GM21737 (cell line): Measurements from ENCODE around the gene ITK.

ENCODE experiments used
- ATAC-seq: cut with Tn5 transposase; IDR thresholded peaks from one replicate; pipeline ENCODE4 v1.9.1; 2021; ENCODE audit warnings: mild to moderate bottlenecking, moderate library complexity; ENCODE audit not compliant: unreplicated experiment

ITK gene

DNA sequence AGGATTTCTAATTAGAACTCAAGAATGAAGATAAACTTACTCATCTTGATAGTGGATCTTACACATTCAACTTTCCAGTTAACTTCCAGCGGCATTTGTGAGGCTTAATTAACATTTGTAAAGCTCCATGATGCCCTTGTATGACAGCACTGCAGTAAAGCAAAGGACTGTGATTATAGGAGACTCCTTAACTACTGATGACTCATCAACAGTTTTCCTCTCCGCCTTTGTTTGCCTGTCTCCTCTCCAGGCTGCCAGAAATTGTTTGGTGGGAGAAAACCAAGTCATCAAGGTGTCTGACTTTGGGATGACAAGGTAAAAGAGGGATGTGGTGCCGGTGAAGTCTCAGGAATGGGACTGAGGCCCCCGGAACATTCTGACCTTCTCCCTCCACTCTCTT is 64.8 kb downstream of the ITK start:
- no peak for ATAC-seq

DNA sequence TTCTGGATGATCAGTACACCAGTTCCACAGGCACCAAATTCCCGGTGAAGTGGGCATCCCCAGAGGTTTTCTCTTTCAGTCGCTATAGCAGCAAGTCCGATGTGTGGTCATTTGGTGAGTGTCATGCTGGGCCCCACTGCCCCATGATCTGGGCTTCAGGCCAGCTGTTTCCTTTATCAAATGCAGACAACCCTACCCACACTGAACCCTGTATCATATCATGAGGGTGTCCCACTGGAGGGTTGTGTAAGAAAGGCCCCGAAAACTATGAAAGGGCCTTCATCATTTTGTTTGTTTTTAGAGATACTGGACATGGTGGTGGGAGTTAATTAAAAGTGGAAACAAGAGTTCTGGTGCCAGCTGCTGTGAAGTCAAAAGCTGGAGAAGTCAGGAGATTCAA is 65.2 kb downstream of the ITK start:
- no peak for ATAC-seq

- no peak for ATAC-seq
These were observed 66.6 kb downstream of the ITK start for GRCh38 chr5:157247267-157247666.

GRCh38 chr5:157248821-157249470 is 68.3 kb downstream of the ITK start:
- no peak for ATAC-seq

DNA sequence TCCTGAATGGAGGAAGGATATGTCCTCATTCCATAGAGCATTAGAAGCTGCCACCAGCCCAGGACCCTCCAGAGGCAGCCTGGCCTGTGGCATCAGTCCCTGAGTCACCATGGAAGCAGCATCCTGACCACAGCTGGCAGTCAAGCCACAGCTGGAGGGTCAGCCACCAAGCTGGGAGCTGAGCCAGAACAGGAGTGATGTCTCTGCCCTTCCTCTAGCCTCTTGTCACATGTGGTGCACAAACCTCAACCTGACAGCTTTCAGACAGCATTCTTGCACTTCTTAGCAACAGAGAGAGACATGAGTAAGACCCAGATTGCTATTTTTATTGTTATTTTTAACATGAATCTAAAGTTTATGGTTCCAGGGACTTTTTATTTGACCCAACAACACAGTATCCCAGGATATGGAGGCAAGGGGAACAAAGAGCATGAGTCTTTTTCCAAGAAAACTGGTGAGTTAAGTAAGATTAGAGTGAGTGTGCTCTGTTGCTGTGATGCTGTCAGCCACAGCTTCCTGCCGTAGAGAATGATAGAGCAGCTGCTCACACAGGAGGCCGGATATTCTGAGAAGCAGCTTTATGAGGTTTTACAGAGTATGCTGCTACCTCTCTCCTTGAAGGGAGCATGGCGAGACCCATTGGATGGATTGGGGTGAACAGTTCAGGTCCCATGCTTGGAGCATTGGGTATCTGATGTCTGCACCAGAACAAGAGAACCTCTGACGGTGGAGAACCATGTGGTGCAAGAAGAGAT is 72.2 kb downstream of the ITK start:
- ATAC-seq: peak; percentile 95

GRCh38 chr5:157253547-157253946 is 72.9 kb downstream of the ITK start:
- peak; percentile 41 for ATAC-seq

DNA sequence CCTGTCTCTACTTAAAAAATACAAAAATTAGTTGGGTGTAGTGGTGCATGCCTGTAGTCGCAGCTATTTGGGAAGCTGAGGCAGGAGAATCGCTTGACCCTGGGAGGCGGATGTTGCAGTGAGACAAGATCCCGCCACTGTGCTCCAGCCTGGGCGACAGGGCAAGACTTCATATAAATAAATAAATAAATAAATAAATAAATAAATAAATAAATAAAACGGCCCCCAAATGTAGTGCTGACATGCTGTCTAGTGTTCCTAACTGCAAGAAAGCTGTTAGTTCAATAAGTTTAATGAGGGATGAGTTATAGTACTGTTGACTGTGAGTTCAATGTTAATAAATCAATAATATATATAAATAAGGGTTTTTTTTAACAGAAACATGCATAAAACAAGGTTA is 77.8 kb downstream of the ITK start:
- no peak for ATAC-seq

GRCh38 chr5:157259699-157260098 is 79.1 kb downstream of the ITK start:
- ATAC-seq: no peak

DNA sequence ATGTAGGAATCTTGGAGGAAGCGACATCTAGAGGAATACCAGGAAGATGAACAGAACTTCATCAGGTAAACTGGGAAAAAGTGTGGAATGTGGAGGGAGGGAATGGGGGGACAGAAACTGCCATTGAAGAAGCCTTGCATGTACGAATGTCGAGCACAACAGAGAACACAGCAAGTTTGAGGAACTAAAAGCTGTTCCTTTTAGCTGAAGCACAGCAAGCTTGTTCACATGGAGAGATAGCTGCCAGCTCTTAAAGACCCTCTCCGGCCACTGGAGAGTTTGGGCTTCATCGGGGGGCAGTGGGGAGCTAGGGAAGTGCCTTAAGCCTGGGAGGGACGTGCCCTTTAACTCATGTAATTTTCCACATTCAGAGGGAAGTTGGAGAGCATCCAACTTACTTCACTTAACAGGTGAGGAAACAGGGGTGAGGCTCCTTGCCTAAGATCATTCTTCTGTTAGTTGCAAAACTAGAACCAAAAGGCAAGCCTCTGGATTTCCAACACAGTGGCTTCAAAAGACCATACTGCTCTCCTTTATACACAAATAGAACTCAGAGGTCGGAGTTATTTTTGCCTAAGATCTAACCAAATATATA is 83.0 kb downstream of the ITK start:
- ATAC-seq: no peak

GRCh38 chr5:157265714-157266285 is 85.2 kb downstream of the ITK start, which contains the start of gene CYFIP2:
TSS of gene CYFIP2 (plus strand) at chr5:157266123. CDS start at chr5:157285362, 19,239 bp downstream.
- peak; percentile 89 for ATAC-seq

- peak; percentile 32 for ATAC-seq
These were observed 85.8 kb downstream of the ITK start for GRCh38 chr5:157266286-157267007.

- no peak for ATAC-seq
These were observed 86.4 kb downstream of the ITK start for GRCh38 chr5:157267025-157267424.

DNA sequence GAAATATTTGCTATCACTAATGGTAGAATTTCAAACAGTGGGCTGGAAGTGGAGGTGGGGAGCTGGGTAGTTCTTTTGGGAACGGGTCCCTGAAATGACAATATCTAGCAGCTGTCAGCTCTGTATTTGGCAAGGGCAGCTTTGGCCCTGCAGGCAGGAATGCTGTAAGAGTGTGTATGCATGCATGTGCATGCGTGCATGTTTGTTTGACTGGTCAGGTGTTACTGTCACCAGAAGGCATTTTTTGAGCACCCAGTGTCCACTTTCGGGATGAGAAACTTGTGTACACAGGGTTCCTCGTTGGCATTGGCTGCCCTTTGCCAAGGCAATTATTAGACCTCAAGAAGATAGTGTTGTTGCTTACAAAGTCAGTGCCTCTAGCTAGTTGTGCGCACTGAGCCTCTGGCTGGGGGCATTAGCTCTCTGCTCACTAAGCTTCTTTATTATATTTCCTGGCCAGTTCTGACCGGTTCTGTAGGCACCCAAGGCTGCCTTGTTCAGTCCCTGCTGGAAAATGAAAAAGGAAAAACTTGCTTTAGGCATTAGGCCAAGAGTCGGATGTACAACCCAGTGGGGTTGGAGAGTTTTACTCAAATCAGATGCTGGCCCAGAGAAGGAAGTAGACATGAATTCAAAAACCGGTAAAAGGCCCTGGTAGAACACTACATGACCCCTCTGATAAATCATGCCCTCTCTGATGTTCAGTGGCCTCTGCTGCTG is 87.3 kb downstream of the ITK start:
- no peak for ATAC-seq

GRCh38 chr5:157269165-157269671 is 88.6 kb downstream of the ITK start:
- ATAC-seq: no peak

GRCh38 chr5:157269761-157270272 is 89.2 kb downstream of the ITK start:
- no peak for ATAC-seq

GRCh38 chr5:157270771-157271170 is 90.1 kb downstream of the ITK start:
- no peak for ATAC-seq

DNA sequence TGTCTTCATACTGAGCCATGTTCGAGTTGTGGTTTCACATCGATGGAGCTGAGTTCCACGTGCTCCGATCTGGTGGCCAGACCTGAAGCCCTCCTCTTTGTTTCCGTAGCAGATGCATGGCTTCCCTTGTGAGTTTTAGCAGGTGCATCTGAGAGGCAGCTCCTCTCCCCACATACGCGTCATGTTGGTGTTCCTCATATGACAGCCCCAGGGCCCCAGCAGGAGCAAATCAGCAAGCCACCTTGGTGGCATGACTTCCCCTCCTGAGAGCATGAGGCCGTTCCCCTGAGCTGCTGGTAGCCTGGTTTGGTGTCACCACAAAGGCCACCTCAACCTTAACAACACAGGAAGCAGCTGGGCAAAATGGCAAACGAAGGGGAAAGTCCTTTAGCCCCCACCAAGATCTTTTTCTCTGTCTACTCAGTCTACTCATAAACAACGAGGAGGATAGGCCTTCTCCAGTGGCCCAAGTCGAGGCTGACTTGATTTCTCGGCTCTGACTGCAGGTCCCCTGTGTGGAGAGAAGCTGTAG is 91.2 kb downstream of the ITK start:
- peak; percentile 87 for ATAC-seq

DNA sequence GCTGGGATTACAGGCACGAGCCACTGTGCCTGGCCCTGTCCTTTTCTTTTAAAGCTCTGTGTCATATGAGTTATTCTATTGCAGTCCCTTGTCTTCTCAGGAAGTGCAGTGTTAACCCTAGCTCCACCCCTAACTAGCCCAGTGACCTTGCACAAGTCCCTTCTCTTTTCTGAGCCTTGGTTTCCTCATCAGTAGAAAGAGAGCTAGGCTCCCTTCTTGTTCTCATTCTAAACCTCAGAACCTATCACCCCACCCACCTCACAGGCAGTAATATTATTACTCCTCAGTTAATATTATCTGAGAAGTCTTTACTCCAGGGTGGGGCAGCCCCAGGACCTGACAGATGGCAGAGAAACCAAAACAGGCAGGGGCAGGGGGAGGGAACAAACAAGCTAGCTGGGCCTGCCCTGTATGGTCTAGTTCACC is 92.5 kb downstream of the ITK start:
- ATAC-seq: peak; percentile 48

DNA sequence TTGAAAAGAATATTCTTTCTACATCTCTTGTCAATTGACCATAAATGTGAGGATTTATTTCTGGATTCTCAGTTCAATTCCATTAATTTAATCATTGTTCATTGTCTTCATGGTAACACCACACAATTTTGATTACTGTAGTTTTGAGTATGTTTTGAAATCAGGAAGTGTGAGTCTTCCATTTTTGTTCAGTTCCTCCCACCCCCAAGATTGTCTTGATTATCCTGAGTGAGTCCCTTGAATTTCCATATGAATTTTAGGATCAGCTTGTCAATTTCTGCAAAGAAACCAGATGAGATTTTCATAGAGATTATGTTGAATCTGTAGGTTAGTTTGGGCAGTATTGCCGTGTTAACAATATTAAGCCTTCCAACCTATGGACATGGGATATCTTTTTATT is 94.8 kb downstream of the ITK start:
- no peak for ATAC-seq
